GM21528 (cell line): ENCODE measurements around the gene HSPB8.
"Not testable (repeated sequence)": the region's sequence is repeated elsewhere in the genome, so short reads cannot be mapped to it uniquely, and the experiment has no call there.

Experiments used
- ATAC-seq: cut with Tn5 transposase; IDR thresholded peaks from one replicate; pipeline ENCODE4 v1.9.1; 2021; ENCODE audit warnings: mild to moderate bottlenecking, moderate library complexity; ENCODE audit not compliant: unreplicated experiment, low FRiP score

The HSPB8 gene

GRCh38 chr12:119202544-119202943 lies 23.8 kb downstream of the HSPB8 start:
- no peak for ATAC-seq

- no peak for ATAC-seq
These were observed 25.4 kb downstream of the HSPB8 start for GRCh38 chr12:119204131-119204530.

- no peak for ATAC-seq
These were observed 26.0 kb downstream of the HSPB8 start for GRCh38 chr12:119204671-119205285.

GRCh38 chr12:119206348-119207062 lies 27.8 kb downstream of the HSPB8 start:
- ATAC-seq = no peak

GRCh38 chr12:119207063-119207560 lies 28.4 kb downstream of the HSPB8 start:
- ATAC-seq = no peak

- ATAC-seq = no peak
These were observed 29.9 kb downstream of the HSPB8 start for GRCh38 chr12:119208626-119209061.

- ATAC-seq = no peak
These were observed 33.2 kb downstream of the HSPB8 start for GRCh38 chr12:119211884-119212283.

- no peak for ATAC-seq
These were observed 37.4 kb downstream of the HSPB8 start for GRCh38 chr12:119216084-119216483.

GRCh38 chr12:119218875-119219274 lies 40.1 kb downstream of the HSPB8 start:
- ATAC-seq = not testable (repeated sequence)

- ATAC-seq = no peak
These were observed 43.7 kb downstream of the HSPB8 start for GRCh38 chr12:119222222-119222951.

- no peak for ATAC-seq
These were observed 46.7 kb downstream of the HSPB8 start for GRCh38 chr12:119225454-119225853.

GRCh38 chr12:119227292-119227691 lies 48.6 kb downstream of the HSPB8 start:
- no peak for ATAC-seq

GRCh38 chr12:119229205-119229604 lies 50.5 kb downstream of the HSPB8 start:
- no peak for ATAC-seq

- ATAC-seq = no peak
These were observed 51.1 kb downstream of the HSPB8 start for GRCh38 chr12:119229837-119230236.

- no peak for ATAC-seq
These were observed 52.1 kb downstream of the HSPB8 start for GRCh38 chr12:119230807-119231206.

GRCh38 chr12:119231774-119232173 lies 53.0 kb downstream of the HSPB8 start:
- ATAC-seq = no peak

GRCh38 chr12:119235197-119235751 lies 56.5 kb downstream of the HSPB8 start:
- no peak for ATAC-seq

GRCh38 chr12:119236372-119236771 lies 57.6 kb downstream of the HSPB8 start:
- no peak for ATAC-seq

- no peak for ATAC-seq
These were observed 60.3 kb downstream of the HSPB8 start for GRCh38 chr12:119239040-119239439.

GRCh38 chr12:119241049-119241448 lies 62.3 kb downstream of the HSPB8 start:
- ATAC-seq = no peak

GRCh38 chr12:119241580-119242169 lies 62.9 kb downstream of the HSPB8 start:
- no peak for ATAC-seq
